Activated CD8-positive, alpha-beta T cell treated with anti-CD3 and anti-CD28 coated beads for 36 hours (primary cell): ENCODE measurements around the gene RELN. TPM values are rescaled to one million over a fixed set of nuclear protein-coding genes. Genes with fewer than 3 reads are reported as not detected.

Experiments
- ATAC-seq: fragments of 200-7000 bp; cut with Tn5 transposase; one replicate; pipeline ENCODE4 v1.10.0; 2021; ENCODE audit warnings: mild to moderate bottlenecking, moderate library complexity
- CTCF ChIA-PET: fragments of 350-600 bp; sonication (Branson Sonifier 250); formaldehyde crosslinking; loops from one replicate; lab custom pipeline; 2021; ENCODE audit warnings: antibody characterized with exemption; lab: Charles Lee
- POLR2A ChIA-PET: fragments of 350-600 bp; sonication (Branson Sonifier 250); formaldehyde crosslinking; loops from one replicate; lab custom pipeline; 2021; ENCODE audit warnings: antibody characterized with exemption; lab: Charles Lee
- DNase-seq: peaks from one replicate; pipeline ENCODE4 v3.0.0-alpha.2; 2020
- H3K27ac Mint-ChIP-seq: one replicate; pipeline ENCODE4 v1.8.0; 2021; ENCODE audit warnings: mild to moderate bottlenecking, mixed read lengths
- H3K27me3 Mint-ChIP-seq: one replicate; pipeline ENCODE4 v1.8.0; 2021; ENCODE audit warnings: mixed read lengths
- H3K36me3 Mint-ChIP-seq: one replicate; pipeline ENCODE4 v1.8.0; 2021; ENCODE audit warnings: low read depth, mixed read lengths
- H3K4me1 Mint-ChIP-seq: one replicate; pipeline ENCODE4 v1.8.0; 2021; ENCODE audit warnings: low read depth, mixed read lengths
- H3K4me3 Mint-ChIP-seq: one replicate; pipeline ENCODE4 v1.8.0; 2021; ENCODE audit warnings: mild to moderate bottlenecking, moderate library complexity, mixed read lengths
- H3K9me3 Mint-ChIP-seq: one replicate; pipeline ENCODE4 v1.8.0; 2021; ENCODE audit warnings: mixed read lengths
- intact Hi-C: fragments of 100-400 bp; cut with micrococcal nuclease; formaldehyde crosslinking; loops from one replicate; pipeline ENCODE4 v1.10.0; 2022
- total RNA-seq, 2 experiments: library from RNA; stranded (reverse); gene quantifications; one replicate each; pipeline ENCODE4 v1.2.3, GENCODE V29; 2021
- TF ChIP-seq, protein P1 (sequence below): fragments of 200-600 bp; IDR thresholded peaks from one replicate; pipeline ENCODE4 v1.8.0; 2022; ENCODE audit warnings: antibody characterized with exemption, mild to moderate bottlenecking

The RELN gene
- total RNA-seq, 2 experiments from 2014 or later: not detected

DNA sequence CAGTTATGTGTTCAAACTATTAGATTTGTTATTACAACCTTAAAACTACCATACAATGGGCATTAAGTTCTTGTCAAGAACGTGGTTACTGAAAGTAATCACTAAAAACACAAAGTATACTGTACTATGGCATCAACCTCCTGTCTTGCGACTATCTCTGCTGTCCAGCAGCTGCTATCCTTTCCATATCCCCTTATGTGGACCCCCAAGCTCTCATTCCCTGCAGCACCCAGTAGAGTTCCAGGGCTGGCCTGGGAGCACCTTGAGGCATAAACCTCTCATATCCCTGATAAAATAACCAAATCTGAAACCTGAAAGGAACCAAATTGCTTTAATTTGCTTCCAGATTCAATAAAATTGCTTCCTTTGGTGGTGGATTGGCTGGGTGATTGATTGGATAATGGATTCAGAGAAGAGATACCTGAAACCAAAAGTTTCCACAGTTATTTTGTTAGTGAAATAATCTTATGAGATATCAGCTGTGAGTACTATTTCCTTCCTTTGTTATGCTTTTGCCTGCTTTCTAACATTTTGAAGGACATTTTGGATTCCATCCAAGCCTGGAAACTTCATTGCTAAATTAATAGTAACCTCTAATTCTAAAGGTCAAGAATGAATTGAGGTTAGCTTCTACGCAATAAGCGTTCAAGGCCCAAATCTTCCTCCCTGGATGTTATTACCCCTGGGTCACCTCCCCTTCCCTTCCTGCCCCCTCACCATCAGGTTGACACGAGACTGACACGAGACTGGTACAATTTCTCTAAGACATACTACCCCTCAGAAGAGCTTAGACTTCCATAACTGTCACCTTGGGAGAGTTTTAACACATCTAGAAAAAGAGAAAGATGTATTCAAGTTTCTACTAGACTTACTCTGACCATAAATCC is 48.8 kb downstream of the RELN start:
- TF ChIP-seq, protein P1, sequence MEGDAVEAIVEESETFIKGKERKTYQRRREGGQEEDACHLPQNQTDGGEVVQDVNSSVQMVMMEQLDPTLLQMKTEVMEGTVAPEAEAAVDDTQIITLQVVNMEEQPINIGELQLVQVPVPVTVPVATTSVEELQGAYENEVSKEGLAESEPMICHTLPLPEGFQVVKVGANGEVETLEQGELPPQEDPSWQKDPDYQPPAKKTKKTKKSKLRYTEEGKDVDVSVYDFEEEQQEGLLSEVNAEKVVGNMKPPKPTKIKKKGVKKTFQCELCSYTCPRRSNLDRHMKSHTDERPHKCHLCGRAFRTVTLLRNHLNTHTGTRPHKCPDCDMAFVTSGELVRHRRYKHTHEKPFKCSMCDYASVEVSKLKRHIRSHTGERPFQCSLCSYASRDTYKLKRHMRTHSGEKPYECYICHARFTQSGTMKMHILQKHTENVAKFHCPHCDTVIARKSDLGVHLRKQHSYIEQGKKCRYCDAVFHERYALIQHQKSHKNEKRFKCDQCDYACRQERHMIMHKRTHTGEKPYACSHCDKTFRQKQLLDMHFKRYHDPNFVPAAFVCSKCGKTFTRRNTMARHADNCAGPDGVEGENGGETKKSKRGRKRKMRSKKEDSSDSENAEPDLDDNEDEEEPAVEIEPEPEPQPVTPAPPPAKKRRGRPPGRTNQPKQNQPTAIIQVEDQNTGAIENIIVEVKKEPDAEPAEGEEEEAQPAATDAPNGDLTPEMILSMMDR: no peak
- ChIA-PET POLR2A (no interaction called here), CTCF (no interaction called here)
- Mint-ChIP-seq H3K27me3 (peaks cover 9% of the 10 kb centered on the region), H3K27ac (no peak overlapping the region), H3K36me3 (no peaks in the 10 kb centered on the region), H3K4me1 (no peaks in the 10 kb centered on the region), H3K4me3 (no peak overlapping the region), H3K9me3 (no peaks in the 10 kb centered on the region)
- ATAC-seq (no peak), DNase-seq (no peak)
- intact Hi-C loops: no loop called here

DNA sequence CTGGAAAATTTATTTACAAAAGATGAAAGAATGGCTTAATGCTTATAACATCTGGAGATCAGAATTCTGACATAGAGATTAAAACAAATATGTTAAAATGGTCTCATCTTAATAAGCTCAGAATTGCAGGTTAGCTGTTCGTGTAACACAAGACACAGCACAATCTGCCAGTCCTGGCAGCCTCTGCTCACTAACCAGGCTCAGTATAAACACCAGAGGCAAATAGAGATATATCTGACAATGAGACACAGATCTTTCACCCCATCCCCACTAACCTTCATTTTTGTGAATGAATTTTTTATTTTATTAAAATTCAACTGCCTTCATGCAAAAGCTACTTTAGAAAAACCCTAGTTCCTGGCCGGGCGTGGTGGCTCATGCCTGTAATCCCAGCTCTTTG is 51.8 kb downstream of the RELN start:
- ChIA-PET POLR2A (no interaction called here), CTCF (no interaction called here)
- no peaks in the 10 kb centered on the region for H3K36me3 Mint-ChIP-seq
- TF ChIP-seq, protein P1: no peak
- intact Hi-C loops: no loop called here
- ATAC-seq: no peak
- H3K4me1 Mint-ChIP-seq: no peaks in the 10 kb centered on the region
- no peaks in the 10 kb centered on the region for H3K9me3 Mint-ChIP-seq
- H3K27ac Mint-ChIP-seq: no peak overlapping the region
- H3K27me3 Mint-ChIP-seq: peaks cover 10% of the 10 kb centered on the region
- no peak overlapping the region for H3K4me3 Mint-ChIP-seq
- no peak for DNase-seq

DNA sequence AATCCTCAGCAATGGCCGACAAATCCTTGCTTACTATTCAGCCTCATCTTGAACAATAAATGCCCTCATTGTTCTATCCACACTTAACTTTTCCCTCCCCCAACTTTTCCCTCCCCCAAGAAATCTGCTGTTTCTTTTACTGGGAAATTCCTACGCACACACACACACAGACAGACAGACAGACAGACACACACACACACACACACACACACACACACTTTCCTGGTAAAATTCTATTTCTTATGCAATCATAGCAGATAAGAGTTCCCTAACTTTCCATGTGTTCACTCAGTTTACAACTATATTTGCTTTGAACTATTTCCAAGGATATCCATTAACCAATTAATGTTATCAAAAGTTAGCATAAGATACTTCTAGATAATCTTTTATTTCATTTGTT is 52.9 kb downstream of the RELN start:
- no peak overlapping the region for H3K4me3 Mint-ChIP-seq
- POLR2A ChIA-PET: no interaction called here
- no peaks in the 10 kb centered on the region for H3K4me1 Mint-ChIP-seq
- H3K27ac Mint-ChIP-seq: no peak overlapping the region
- CTCF ChIA-PET: no interaction called here
- no peaks in the 10 kb centered on the region for H3K36me3 Mint-ChIP-seq
- H3K9me3 Mint-ChIP-seq: no peaks in the 10 kb centered on the region
- intact Hi-C loops: no loop called here
- ATAC-seq: no peak
- peaks cover 10% of the 10 kb centered on the region for H3K27me3 Mint-ChIP-seq
- TF ChIP-seq, protein P1: no peak
- DNase-seq: no peak

DNA sequence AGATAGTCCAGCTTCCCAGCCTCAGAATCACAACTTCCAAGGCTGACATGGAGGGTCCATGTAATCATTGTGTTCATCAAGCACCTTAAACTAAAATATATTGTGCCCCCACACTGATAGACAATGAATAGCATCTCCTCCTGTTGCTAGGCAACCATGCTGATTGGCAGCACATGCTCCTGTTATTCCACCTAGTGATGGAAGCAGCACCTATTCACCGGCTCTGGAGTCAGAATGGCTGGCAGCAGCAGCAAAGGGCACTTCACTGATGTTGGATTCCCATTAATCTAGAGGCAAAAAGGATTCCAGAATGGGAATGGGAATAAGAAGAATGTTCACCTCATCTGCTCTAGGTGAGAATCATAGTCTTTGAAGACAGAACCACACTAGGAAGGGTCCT is 55.0 kb downstream of the RELN start:
- Mint-ChIP-seq H3K4me1 (no peaks in the 10 kb centered on the region), H3K9me3 (no peaks in the 10 kb centered on the region), H3K27me3 (peaks cover 7% of the 10 kb centered on the region), H3K4me3 (no peak overlapping the region), H3K27ac (no peak overlapping the region), H3K36me3 (no peaks in the 10 kb centered on the region)
- no peak for ATAC-seq
- ChIA-PET POLR2A (no interaction called here), CTCF (no interaction called here)
- TF ChIP-seq, protein P1: no peak
- no peak for DNase-seq
- intact Hi-C loops: no loop called here

DNA sequence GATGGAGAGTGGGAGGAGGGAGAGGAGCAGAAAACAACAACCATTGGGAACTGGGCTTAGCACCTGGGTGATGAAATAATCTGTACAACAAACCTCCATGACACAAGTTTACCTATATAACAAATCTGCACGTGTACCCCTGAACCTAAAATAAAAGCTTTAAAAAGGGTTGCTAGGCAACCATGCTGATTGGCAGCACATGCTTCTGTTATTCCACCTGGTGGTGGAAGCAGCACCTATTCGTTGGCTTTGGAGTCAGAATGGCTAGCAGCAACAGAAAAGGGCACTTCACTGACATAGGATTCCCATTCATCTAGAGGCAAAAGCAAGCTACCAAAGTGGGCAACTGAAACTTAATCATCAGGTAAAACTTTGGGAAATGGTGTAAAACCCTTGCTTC is 57.1 kb downstream of the RELN start:
- H3K36me3 Mint-ChIP-seq: no peaks in the 10 kb centered on the region
- H3K4me1 Mint-ChIP-seq: no peaks in the 10 kb centered on the region

More for the DNA sequence above, 57.1 kb downstream of the RELN start:
- ChIA-PET POLR2A (no interaction called here), CTCF (no interaction called here)
- Mint-ChIP-seq H3K4me3 (no peak overlapping the region), H3K27ac (no peak overlapping the region), H3K27me3 (peaks cover 7% of the 10 kb centered on the region), H3K9me3 (no peaks in the 10 kb centered on the region)
- intact Hi-C loops: no loop called here
- ATAC-seq (no peak), DNase-seq (no peak)
- TF ChIP-seq, protein P1: no peak
